K562 (cell line): Measurements from ENCODE around the gene TXNRD1. TPM values are rescaled to one million over a fixed set of nuclear protein-coding genes. Genes with fewer than 3 reads are reported as not detected.
A peak's percentile ranks its signal among the peaks of the same experiment; 100 is the strongest.

Experiments used
- ATAC-seq: fragments of 200-7000 bp; cut with Tn5 transposase; 3 replicates; pipeline ENCODE4 v1.9.1; 2020; ENCODE audit warnings: moderate library complexity
- BruUV-seq: library from RNA; stranded (reverse); fragments of 400-500 nt; replicated peaks from 2 replicates; lab custom pipeline; 2021; lab: Mats Ljungman, UMichigan
- CTCF ChIA-PET: fragments of 300-600 bp; formaldehyde crosslinking; extraction: SDS; loops from one replicate; lab custom pipeline; 2021; ENCODE audit warnings: low intra/inter-chr PET ratio; lab: Yijun Ruan, JAX
- POLR2A ChIA-PET: fragments of 300-600, 350-650 bp; sonication (Branson Sonifier 250); formaldehyde crosslinking; extraction: SDS; loops from one replicate; lab custom pipeline; 2021; ENCODE audit warnings: antibody characterized with exemption, inconsistent platforms; lab: Yijun Ruan, JAX
- DNase-seq, 4 experiments: peaks; one replicate each; pipeline versions ENCODE4 v3.0.0 to v3.0.0-alpha.2; 2011 to 2018; ENCODE audit warnings: low spot score in 3 of 4, mixed read lengths in 3 of 4; ENCODE audit errors: extremely low read depth in 1 of 4
- FAIRE-seq: peaks from 2 replicates; lab custom pipeline; 2011; peaks lifted over from hg19 to GRCh38; lab: Jason Lieb, UNC
- H2AFZ ChIP-seq: 2 replicates; pipeline ENCODE4 v1.6.0; 2011; ENCODE audit warnings: low read depth, low read length, control low read depth, inconsistent platforms
- H3K27ac ChIP-seq: fragments of 200-600 bp; 3 replicates; pipeline ENCODE4 v1.8.0; 2011; ENCODE audit warnings: low read depth, mild to moderate bottlenecking, control low read depth, inconsistent platforms, low read length, moderate library complexity, mixed read lengths; ENCODE audit errors: extremely low read depth
- H3K27me3 ChIP-seq, 2 experiments: fragments of 300-600 bp in 1 of 2; 2 replicates in 1 of 2; 3 replicates in 1 of 2; pipeline versions ENCODE4 v1.6.0 to v1.8.0; 2011; ENCODE audit warnings: inconsistent platforms in 2 of 2, low read length in 2 of 2, mild to moderate bottlenecking in 1 of 2, mixed read lengths in 1 of 2, moderate library complexity in 1 of 2; ENCODE audit not compliant: control insufficient read depth in 2 of 2, insufficient read depth in 2 of 2
- H3K36me3 ChIP-seq: fragments of 300-600 bp; 3 replicates; pipeline ENCODE4 v1.8.0; 2011; ENCODE audit warnings: mild to moderate bottlenecking, low read length, inconsistent platforms; ENCODE audit not compliant: control insufficient read depth, insufficient read depth
- H3K4me1 ChIP-seq, 2 experiments: fragments of 200-600 bp in 1 of 2; replicated peaks in 1 of 2; 2 replicates in 1 of 2; 3 replicates in 1 of 2; pipeline versions ENCODE4 v1.5.1 to v1.8.0; 2011; ENCODE audit warnings: inconsistent platforms in 2 of 2, low read length in 2 of 2, mild to moderate bottlenecking in 1 of 2, mixed read lengths in 1 of 2, moderate library complexity in 1 of 2; ENCODE audit not compliant: control insufficient read depth in 2 of 2, insufficient read depth in 2 of 2
- H3K4me2 ChIP-seq: 2 replicates; pipeline ENCODE4 v1.6.1; 2011; ENCODE audit warnings: low read length, control low read depth, inconsistent platforms, mixed read lengths; ENCODE audit not compliant: insufficient read depth
- H3K4me3 ChIP-seq: fragments of 200-600 bp; sonication (generic), shearing (Covaris generic); 2 replicates; pipeline ENCODE4 v1.5.1; 2016; ENCODE audit warnings: control low read depth, inconsistent platforms
- H3K79me2 ChIP-seq: fragments of 200-600 bp; 3 replicates; pipeline ENCODE4 v1.8.0; 2011; ENCODE audit warnings: low read length, inconsistent platforms; ENCODE audit not compliant: control insufficient read depth, insufficient read depth
- H3K9ac ChIP-seq, 2 experiments: 2 replicates each; pipeline versions ENCODE4 v1.6.0 to v1.6.1; 2011; ENCODE audit warnings: low read depth in 2 of 2, low read length in 2 of 2, control low read depth in 1 of 2, inconsistent platforms in 1 of 2, mild to moderate bottlenecking in 1 of 2, mixed read lengths in 1 of 2; ENCODE audit not compliant: insufficient read depth in 1 of 2
- H3K9me1 ChIP-seq: one replicate; pipeline ENCODE4 v1.6.0; 2011; ENCODE audit warnings: inconsistent platforms, mild to moderate bottlenecking, low read length, moderate library complexity; ENCODE audit not compliant: control insufficient read depth, insufficient read depth
- H3K9me3 ChIP-seq: replicated peaks from 2 replicates; pipeline ENCODE4 v1.5.1; 2011; ENCODE audit warnings: low read depth, low read length, inconsistent platforms; ENCODE audit not compliant: control insufficient read depth, insufficient read depth
- H4K20me1 ChIP-seq: replicated peaks from 2 replicates; pipeline ENCODE4 v1.6.1; 2011; ENCODE audit warnings: low read length, inconsistent platforms, mixed read lengths; ENCODE audit not compliant: control insufficient read depth, insufficient read depth
- BMI1 ChIP-seq: fragments of 150-350 bp; IDR thresholded peaks from 2 replicates; pipeline ENCODE4 v1.6.1; 2014; ENCODE audit warnings: low read length
- CBX5 ChIP-seq: IDR thresholded peaks from 2 replicates; pipeline ENCODE4 v1.6.1; 2014; ENCODE audit warnings: low read depth, borderline replicate concordance
- HNRNPL ChIP-seq: fragments of 200-400 bp; formaldehyde crosslinking; IDR thresholded peaks from 2 replicates; pipeline ENCODE4 v1.6.1; 2017; ENCODE audit warnings: low read depth, mild to moderate bottlenecking, low read length
- LARP7 ChIP-seq: fragments of 450-650 bp; IDR thresholded peaks from 2 replicates; pipeline ENCODE4 v1.6.1; 2016
- TFAM ChIP-seq: fragments of 250-450 bp; sonication (Bioruptor Pico); conservative IDR thresholded peaks from 2 replicates; pipeline ENCODE4 v1.5.0; 2021; ENCODE audit warnings: mild to moderate bottlenecking, moderate library complexity
- TSC22D4 ChIP-seq: fragments of 450-650 bp; IDR thresholded peaks from 2 replicates; pipeline ENCODE4 v1.6.1; 2016; ENCODE audit warnings: missing genetic modification characterization, missing biosample characterization, control low read depth
- ZFP36 ChIP-seq: fragments of 150-350 bp; IDR thresholded peaks from 2 replicates; pipeline ENCODE4 v1.6.1; 2018; ENCODE audit warnings: low read length, low read depth; ENCODE audit not compliant: partially characterized antibody
- WGBS: fragments of 100-300 bp; shearing (Covaris generic); methylation state at CpG from one replicate; pipeline ENCODE4 v1.1.6; 2016; ENCODE audit warnings: low coverage, mixed read lengths; ENCODE audit not compliant: insufficient coverage; ENCODE audit errors: missing lambda C conversion rate; 5-methylcytosine and 5-hydroxymethylcytosine counted together
- in situ Hi-C: fragments of 300-500 bp; cut with MboI; formaldehyde crosslinking; loops from 4 replicates; pipeline ENCODE4 v1.15.0; 2018; ENCODE audit warnings: inconsistent platforms, mixed read lengths
- intact Hi-C: fragments of 100-400 bp; cut with micrococcal nuclease; formaldehyde crosslinking; loops from 2 replicates; pipeline ENCODE4 v1.14.2; 2022
- polyA plus RNA-seq, 8 experiments: library from polyadenylated mRNA; depleted of rRNA in 4 of 8; stranded (reverse) in 5 of 8; unstranded in 3 of 8; fragments of >200 nt; fragmentation: Nextera tagmentation in 2 of 8; fragmentation: Illumina TruSeq in 1 of 8; extraction: Ambion mirVana in 2 of 8; extraction: Trizol in 1 of 8; gene quantifications; 2 replicates each; pipeline versions ENCODE4 v1.2.1 to v1.2.3, GENCODE V29; 2011 to 2014; ENCODE audit warnings: inconsistent platforms in 1 of 8, missing spikeins in 1 of 8
- total RNA-seq, 7 experiments: library from RNA; depleted of rRNA in 6 of 7; stranded (reverse); fragments of >200 nt in 6 of 7; fragmentation: Illumina TruSeq in 2 of 7; extraction: Trizol in 2 of 7; gene quantifications; 2 replicates each; pipeline versions ENCODE4 v1.2.1 to v1.2.3, GENCODE V29; 2011 to 2021; ENCODE audit warnings: low replicate concordance in 1 of 7
- TF ChIP-seq, protein P1 (sequence below): fragments of 250-450 bp; sonication (Bioruptor Pico); IDR thresholded peaks from 2 replicates; pipeline ENCODE4 v1.5.0; 2020; ENCODE audit warnings: mild to moderate bottlenecking
- TF ChIP-seq, protein P2 (sequence below): fragments of 200-800 bp; sonication (Bioruptor generic); IDR thresholded peaks from 2 replicates; pipeline ENCODE4 v1.6.1; 2016; ENCODE audit warnings: missing genetic modification characterization, missing compliant biosample characterization

TXNRD1 gene
- total and polyA plus RNA-seq, 9 of the 15 experiments (the other 6 are each of a cell fraction or from before 2014, with no cell fraction given), result 107 to 189 (median 146) TPM

- intact Hi-C loops, result no loop called here
- Histone ChIP-seq H3K79me2 (no peaks in the 10 kb centered on the region), H3K27ac (no peak overlapping the region), H3K9me1 (no peaks in the 10 kb centered on the region)
- no peak for ATAC-seq
- no TSS peak for BruUV-seq
- no peak for TF ChIP-seq TFAM (CRISPR knock-in tag)
- peak; percentile 12 for TF ChIP-seq ZFP36
- no peak for TF ChIP-seq TSC22D4
- peak; percentile 45; the same call in 1 of the 2 replicates for TF ChIP-seq BMI1
- TF ChIP-seq, all 486 proteins: peak for 2
- Histone ChIP-seq H3K4me3 (no peak overlapping the region), H2AFZ (no peak overlapping the region), H3K4me1 (peaks cover 3 to 11% of the 10 kb centered on the region in 2 experiments; a peak in 3 of 5 replicates), H3K27me3 (peaks cover 0 to 5% of the 10 kb centered on the region in 2 experiments; a peak in 2 of 5 replicates), H3K9me3 (no peaks in the 10 kb centered on the region), H3K36me3 (no peaks in the 10 kb centered on the region), H3K9ac (no peak overlapping the region), H3K4me2 (no peak overlapping the region), H4K20me1 (no peaks in the 10 kb centered on the region)
- no peak for DNase-seq
- 11% methylated on average over 1 of the region's 1 CpG for whole genome bisulfite sequencing
- CTCF ChIA-PET, result no interaction called here
- no peak for FAIRE-seq
- POLR2A ChIA-PET, result interaction anchor here (1.0 to 9.2 kb wide), 3 partner anchors 11 to 497 kb away, joined by 3 to 67 read pairs (median 3); no protein-coding TSS in a partner anchor
- in situ Hi-C loops, result loop anchor here (25.0 kb wide), 2 partner anchors 839 to 1164 kb away; no protein-coding TSS in a partner anchor
These were observed 7.4 kb downstream of the TXNRD1 start for GRCh38 chr12:104222976-104223375.

DNA sequence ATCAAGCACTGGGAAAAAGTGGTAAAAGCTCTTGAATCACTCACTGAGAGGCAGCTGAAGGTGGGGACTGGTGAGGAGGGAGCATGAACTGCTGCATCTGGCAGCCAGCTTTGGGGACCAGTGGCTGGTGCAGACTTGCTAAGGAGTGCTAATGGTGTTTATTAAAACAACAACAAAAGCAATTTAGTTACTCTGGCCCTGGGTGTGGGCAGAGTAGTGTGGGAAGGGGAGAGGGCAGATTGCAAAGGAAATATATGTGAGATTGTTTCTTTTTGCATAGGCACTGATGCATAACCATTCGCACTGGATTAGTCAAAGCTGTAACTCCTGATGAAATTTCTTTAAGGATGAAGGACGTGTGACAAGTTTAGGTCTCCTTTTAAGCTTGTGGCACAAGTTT is 8.1 kb downstream of the TXNRD1 start:
- ChIA-PET POLR2A (interaction anchor here (1.4 to 9.2 kb wide), 2 partner anchors 66 to 496 kb away, joined by 3 to 67 read pairs; no protein-coding TSS in a partner anchor), CTCF (no interaction called here)
- Histone ChIP-seq H3K4me2 (no peak overlapping the region), H3K27me3 (peaks cover 0 to 5% of the 10 kb centered on the region in 2 experiments; a peak in 2 of 5 replicates), H3K36me3 (no peaks in the 10 kb centered on the region), H3K27ac (no peak overlapping the region), H2AFZ (no peak overlapping the region), H3K9ac (no peak overlapping the region), H3K79me2 (no peaks in the 10 kb centered on the region), H3K4me3 (no peak overlapping the region), H3K4me1 (peaks cover 3 to 11% of the 10 kb centered on the region in 2 experiments; a peak in 3 of 5 replicates), H3K9me1 (no peaks in the 10 kb centered on the region), H4K20me1 (no peaks in the 10 kb centered on the region), H3K9me3 (no peaks in the 10 kb centered on the region)
- 0% methylated on average over 2 of the region's 2 CpGs for WGBS
- FAIRE-seq, result no peak
- intact Hi-C loops (no loop called here), in situ Hi-C loops (loop anchor here (25.0 kb wide), 2 partner anchors 839 to 1164 kb away; no protein-coding TSS in a partner anchor)
- no TSS peak for BruUV-seq
- DNase-seq, result no peak
- ATAC-seq, result no peak
- TF ChIP-seq HNRNPL, result no peak
- TF ChIP-seq, protein P1, sequence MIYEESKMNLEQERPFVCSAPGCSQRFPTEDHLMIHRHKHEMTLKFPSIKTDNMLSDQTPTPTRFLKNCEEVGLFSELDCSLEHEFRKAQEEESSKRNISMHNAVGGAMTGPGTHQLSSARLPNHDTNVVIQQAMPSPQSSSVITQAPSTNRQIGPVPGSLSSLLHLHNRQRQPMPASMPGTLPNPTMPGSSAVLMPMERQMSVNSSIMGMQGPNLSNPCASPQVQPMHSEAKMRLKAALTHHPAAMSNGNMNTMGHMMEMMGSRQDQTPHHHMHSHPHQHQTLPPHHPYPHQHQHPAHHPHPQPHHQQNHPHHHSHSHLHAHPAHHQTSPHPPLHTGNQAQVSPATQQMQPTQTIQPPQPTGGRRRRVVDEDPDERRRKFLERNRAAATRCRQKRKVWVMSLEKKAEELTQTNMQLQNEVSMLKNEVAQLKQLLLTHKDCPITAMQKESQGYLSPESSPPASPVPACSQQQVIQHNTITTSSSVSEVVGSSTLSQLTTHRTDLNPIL, result no peak
- TF ChIP-seq, protein P2, sequence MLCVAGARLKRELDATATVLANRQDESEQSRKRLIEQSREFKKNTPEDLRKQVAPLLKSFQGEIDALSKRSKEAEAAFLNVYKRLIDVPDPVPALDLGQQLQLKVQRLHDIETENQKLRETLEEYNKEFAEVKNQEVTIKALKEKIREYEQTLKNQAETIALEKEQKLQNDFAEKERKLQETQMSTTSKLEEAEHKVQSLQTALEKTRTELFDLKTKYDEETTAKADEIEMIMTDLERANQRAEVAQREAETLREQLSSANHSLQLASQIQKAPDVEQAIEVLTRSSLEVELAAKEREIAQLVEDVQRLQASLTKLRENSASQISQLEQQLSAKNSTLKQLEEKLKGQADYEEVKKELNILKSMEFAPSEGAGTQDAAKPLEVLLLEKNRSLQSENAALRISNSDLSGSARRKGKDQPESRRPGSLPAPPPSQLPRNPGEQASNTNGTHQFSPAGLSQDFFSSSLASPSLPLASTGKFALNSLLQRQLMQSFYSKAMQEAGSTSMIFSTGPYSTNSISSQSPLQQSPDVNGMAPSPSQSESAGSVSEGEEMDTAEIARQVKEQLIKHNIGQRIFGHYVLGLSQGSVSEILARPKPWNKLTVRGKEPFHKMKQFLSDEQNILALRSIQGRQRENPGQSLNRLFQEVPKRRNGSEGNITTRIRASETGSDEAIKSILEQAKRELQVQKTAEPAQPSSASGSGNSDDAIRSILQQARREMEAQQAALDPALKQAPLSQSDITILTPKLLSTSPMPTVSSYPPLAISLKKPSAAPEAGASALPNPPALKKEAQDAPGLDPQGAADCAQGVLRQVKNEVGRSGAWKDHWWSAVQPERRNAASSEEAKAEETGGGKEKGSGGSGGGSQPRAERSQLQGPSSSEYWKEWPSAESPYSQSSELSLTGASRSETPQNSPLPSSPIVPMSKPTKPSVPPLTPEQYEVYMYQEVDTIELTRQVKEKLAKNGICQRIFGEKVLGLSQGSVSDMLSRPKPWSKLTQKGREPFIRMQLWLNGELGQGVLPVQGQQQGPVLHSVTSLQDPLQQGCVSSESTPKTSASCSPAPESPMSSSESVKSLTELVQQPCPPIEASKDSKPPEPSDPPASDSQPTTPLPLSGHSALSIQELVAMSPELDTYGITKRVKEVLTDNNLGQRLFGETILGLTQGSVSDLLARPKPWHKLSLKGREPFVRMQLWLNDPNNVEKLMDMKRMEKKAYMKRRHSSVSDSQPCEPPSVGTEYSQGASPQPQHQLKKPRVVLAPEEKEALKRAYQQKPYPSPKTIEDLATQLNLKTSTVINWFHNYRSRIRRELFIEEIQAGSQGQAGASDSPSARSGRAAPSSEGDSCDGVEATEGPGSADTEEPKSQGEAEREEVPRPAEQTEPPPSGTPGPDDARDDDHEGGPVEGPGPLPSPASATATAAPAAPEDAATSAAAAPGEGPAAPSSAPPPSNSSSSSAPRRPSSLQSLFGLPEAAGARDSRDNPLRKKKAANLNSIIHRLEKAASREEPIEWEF (CRISPR knock-in tag), result no peak
- no peak for TF ChIP-seq CBX5
- no peak for TF ChIP-seq LARP7
